Activated CD8-positive, alpha-beta T cell treated with anti-CD3 and anti-CD28 coated beads for 36 hours (primary cell): ENCODE data around the gene DYDC2. TPM values are rescaled to one million over a fixed set of nuclear protein-coding genes. Genes with fewer than 3 reads are reported as not detected.
A peak's percentile ranks its signal among the peaks of the same experiment; 100 is the strongest.

ENCODE experiments used
- ATAC-seq: fragments of 200-7000 bp; cut with Tn5 transposase; one replicate; pipeline ENCODE4 v1.10.0; 2021; ENCODE audit warnings: mild to moderate bottlenecking, moderate library complexity
- CTCF ChIA-PET: fragments of 350-600 bp; sonication (Branson Sonifier 250); formaldehyde crosslinking; loops from one replicate; lab custom pipeline; 2021; ENCODE audit warnings: antibody characterized with exemption; lab: Charles Lee
- POLR2A ChIA-PET: fragments of 350-600 bp; sonication (Branson Sonifier 250); formaldehyde crosslinking; loops from one replicate; lab custom pipeline; 2021; ENCODE audit warnings: antibody characterized with exemption; lab: Charles Lee
- DNase-seq: peaks from one replicate; pipeline ENCODE4 v3.0.0-alpha.2; 2020
- H3K27ac Mint-ChIP-seq: one replicate; pipeline ENCODE4 v1.8.0; 2021; ENCODE audit warnings: mild to moderate bottlenecking, mixed read lengths
- H3K27me3 Mint-ChIP-seq: one replicate; pipeline ENCODE4 v1.8.0; 2021; ENCODE audit warnings: mixed read lengths
- H3K36me3 Mint-ChIP-seq: one replicate; pipeline ENCODE4 v1.8.0; 2021; ENCODE audit warnings: low read depth, mixed read lengths
- H3K4me1 Mint-ChIP-seq: one replicate; pipeline ENCODE4 v1.8.0; 2021; ENCODE audit warnings: low read depth, mixed read lengths
- H3K4me3 Mint-ChIP-seq: one replicate; pipeline ENCODE4 v1.8.0; 2021; ENCODE audit warnings: mild to moderate bottlenecking, moderate library complexity, mixed read lengths
- H3K9me3 Mint-ChIP-seq: one replicate; pipeline ENCODE4 v1.8.0; 2021; ENCODE audit warnings: mixed read lengths
- intact Hi-C: fragments of 100-400 bp; cut with micrococcal nuclease; formaldehyde crosslinking; loops from one replicate; pipeline ENCODE4 v1.10.0; 2022
- total RNA-seq, 2 experiments: library from RNA; stranded (reverse); gene quantifications; one replicate each; pipeline ENCODE4 v1.2.3, GENCODE V29; 2021
- TF ChIP-seq, protein P1 (sequence below): fragments of 200-600 bp; IDR thresholded peaks from one replicate; pipeline ENCODE4 v1.8.0; 2022; ENCODE audit warnings: antibody characterized with exemption, mild to moderate bottlenecking

The DYDC2 gene
- total RNA-seq, 2 experiments from 2014 or later: 0.70 TPM; not detected in 1

GRCh38 chr10:80410122-80410521 lies 53.5 kb downstream of the DYDC2 start:
- H3K27ac Mint-ChIP-seq: no peak overlapping the region
- intact Hi-C loops: no loop called here
- CTCF ChIA-PET: interaction anchor here (1.1 to 5.7 kb wide), 5 partner anchors 22 to 95 kb away, joined by 3 to 39 read pairs (median 4); no protein-coding TSS in a partner anchor
- no peak for ATAC-seq
- POLR2A ChIA-PET: interaction anchor here (1.2 kb wide), 1 partner anchor 34 kb away, joined by 3 read pairs; no protein-coding TSS in a partner anchor
- H3K4me1 Mint-ChIP-seq: peaks cover 41% of the 10 kb centered on the region
- H3K4me3 Mint-ChIP-seq: peak overlapping the region; percentile 55
- TF ChIP-seq, protein P1, sequence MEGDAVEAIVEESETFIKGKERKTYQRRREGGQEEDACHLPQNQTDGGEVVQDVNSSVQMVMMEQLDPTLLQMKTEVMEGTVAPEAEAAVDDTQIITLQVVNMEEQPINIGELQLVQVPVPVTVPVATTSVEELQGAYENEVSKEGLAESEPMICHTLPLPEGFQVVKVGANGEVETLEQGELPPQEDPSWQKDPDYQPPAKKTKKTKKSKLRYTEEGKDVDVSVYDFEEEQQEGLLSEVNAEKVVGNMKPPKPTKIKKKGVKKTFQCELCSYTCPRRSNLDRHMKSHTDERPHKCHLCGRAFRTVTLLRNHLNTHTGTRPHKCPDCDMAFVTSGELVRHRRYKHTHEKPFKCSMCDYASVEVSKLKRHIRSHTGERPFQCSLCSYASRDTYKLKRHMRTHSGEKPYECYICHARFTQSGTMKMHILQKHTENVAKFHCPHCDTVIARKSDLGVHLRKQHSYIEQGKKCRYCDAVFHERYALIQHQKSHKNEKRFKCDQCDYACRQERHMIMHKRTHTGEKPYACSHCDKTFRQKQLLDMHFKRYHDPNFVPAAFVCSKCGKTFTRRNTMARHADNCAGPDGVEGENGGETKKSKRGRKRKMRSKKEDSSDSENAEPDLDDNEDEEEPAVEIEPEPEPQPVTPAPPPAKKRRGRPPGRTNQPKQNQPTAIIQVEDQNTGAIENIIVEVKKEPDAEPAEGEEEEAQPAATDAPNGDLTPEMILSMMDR: no peak
- peaks cover 3% of the 10 kb centered on the region for H3K27me3 Mint-ChIP-seq
- DNase-seq: no peak
- no peaks in the 10 kb centered on the region for H3K9me3 Mint-ChIP-seq
- no peaks in the 10 kb centered on the region for H3K36me3 Mint-ChIP-seq

GRCh38 chr10:80410578-80411145 lies 54.1 kb downstream of the DYDC2 start:
- peaks cover 44% of the 10 kb centered on the region for H3K4me1 Mint-ChIP-seq
- DNase-seq (no peak), ATAC-seq (no peak)
- H3K36me3 Mint-ChIP-seq: peaks cover 3% of the 10 kb centered on the region
- no peaks in the 10 kb centered on the region for H3K9me3 Mint-ChIP-seq
- H3K27ac Mint-ChIP-seq: no peak overlapping the region
- POLR2A ChIA-PET: interaction anchor here (1.2 kb wide), 1 partner anchor 34 kb away, joined by 3 read pairs; no protein-coding TSS in a partner anchor
- no peak overlapping the region for H3K4me3 Mint-ChIP-seq
- intact Hi-C loops: no loop called here
- CTCF ChIA-PET: interaction anchor here (1.1 to 5.7 kb wide), 7 partner anchors 11 to 99 kb away, joined by 3 to 39 read pairs (median 4); no protein-coding TSS in a partner anchor
- H3K27me3 Mint-ChIP-seq: peaks cover 3% of the 10 kb centered on the region
- TF ChIP-seq, protein P1: no peak

- H3K27me3 Mint-ChIP-seq: peaks cover 1% of the 10 kb centered on the region
- no peak overlapping the region for H3K4me3 Mint-ChIP-seq
- intact Hi-C loops: no loop called here
- TF ChIP-seq, protein P1: no peak
- H3K4me1 Mint-ChIP-seq: peaks cover 45% of the 10 kb centered on the region
- no peak overlapping the region for H3K27ac Mint-ChIP-seq
- ATAC-seq (no peak), DNase-seq (no peak)
- H3K9me3 Mint-ChIP-seq: no peaks in the 10 kb centered on the region
- H3K36me3 Mint-ChIP-seq: peaks cover 3% of the 10 kb centered on the region
- ChIA-PET POLR2A (interaction anchor here (1.2 kb wide), 1 partner anchor 33 kb away, joined by 3 read pairs; no protein-coding TSS in a partner anchor), CTCF (interaction anchor here (0.5 to 5.7 kb wide), 6 partner anchors 11 to 101 kb away, joined by 3 to 39 read pairs (median 4); no protein-coding TSS in a partner anchor)
Observed at GRCh38 chr10:80411267-80411668, 54.7 kb downstream of the DYDC2 start.

- ATAC-seq (no peak), DNase-seq (no peak)
- Mint-ChIP-seq H3K36me3 (peaks cover 3% of the 10 kb centered on the region), H3K27me3 (no peaks in the 10 kb centered on the region), H3K4me1 (peaks cover 45% of the 10 kb centered on the region), H3K27ac (no peak overlapping the region), H3K4me3 (no peak overlapping the region), H3K9me3 (no peaks in the 10 kb centered on the region)
- CTCF ChIA-PET: interaction anchor here (0.5 to 5.7 kb wide), 6 partner anchors 10 to 100 kb away, joined by 3 to 39 read pairs (median 4); no protein-coding TSS in a partner anchor
- TF ChIP-seq, protein P1: no peak
- POLR2A ChIA-PET: no interaction called here
- intact Hi-C loops: no loop called here
Observed at GRCh38 chr10:80411681-80412220, 55.2 kb downstream of the DYDC2 start.

GRCh38 chr10:80412486-80412885 lies 55.9 kb downstream of the DYDC2 start:
- ChIA-PET CTCF (interaction anchor here (2.2 to 5.7 kb wide), 4 partner anchors 31 to 92 kb away, joined by 6 to 39 read pairs (median 16); no protein-coding TSS in a partner anchor), POLR2A (no interaction called here)
- DNase-seq: peak; percentile 54

More at GRCh38 chr10:80412486-80412885, 55.9 kb downstream of the DYDC2 start:
- H3K36me3 Mint-ChIP-seq: peaks cover 3% of the 10 kb centered on the region
- H3K9me3 Mint-ChIP-seq: no peaks in the 10 kb centered on the region
- no peak overlapping the region for H3K4me3 Mint-ChIP-seq
- no peaks in the 10 kb centered on the region for H3K27me3 Mint-ChIP-seq
- H3K27ac Mint-ChIP-seq: peak overlapping the region; percentile 13
- TF ChIP-seq, protein P1: no peak
- intact Hi-C loops: no loop called here
- no peak for ATAC-seq
- peaks cover 43% of the 10 kb centered on the region for H3K4me1 Mint-ChIP-seq
